GM12878 (cell line): ENCODE data around the gene KCNAB2. TPM values are rescaled to one million over a fixed set of nuclear protein-coding genes. Genes with fewer than 3 reads are reported as not detected.

Experiments used
- ATAC-seq: fragments of 200-7000 bp; cut with Tn5 transposase; 3 replicates; pipeline ENCODE4 v1.9.1; 2020; ENCODE audit warnings: mild to moderate bottlenecking, moderate library complexity
- BruUV-seq: library from RNA; stranded (reverse); fragments of 400-500 nt; replicated peaks from 2 replicates; lab custom pipeline; 2021; lab: Mats Ljungman, UMichigan
- CTCF ChIA-PET: fragments of 300-600 bp; sonication (Branson Sonifier 250); formaldehyde crosslinking; extraction: SDS; loops from one replicate; lab custom pipeline; 2021; ENCODE audit warnings: inconsistent platforms; lab: Yijun Ruan, JAX
- POLR2A ChIA-PET: fragments of 350-600 bp; formaldehyde crosslinking; extraction: SDS; loops from one replicate; lab custom pipeline; 2021; ENCODE audit warnings: inconsistent platforms; lab: Charles Lee
- RAD21 ChIA-PET: fragments of 300-600 bp; sonication (Branson Sonifier 250); formaldehyde crosslinking; loops from one replicate; lab custom pipeline; 2023; ENCODE audit warnings: antibody characterized with exemption; ENCODE audit not compliant: unreplicated experiment; lab: Charles Lee
- SMC1A ChIA-PET: fragments of 300-600 bp; sonication (Branson Sonifier 250); formaldehyde crosslinking; loops from one replicate; lab custom pipeline; 2023; ENCODE audit not compliant: unreplicated experiment, uncharacterized antibody; lab: Charles Lee
- DNase-seq: peaks from one replicate; pipeline ENCODE4 v3.0.0-alpha.2; 2011; ENCODE audit warnings: low read depth, low spot score
- FAIRE-seq: peaks from 3 replicates; lab custom pipeline; 2011; peaks lifted over from hg19 to GRCh38; lab: Jason Lieb, UNC
- H2AFZ ChIP-seq: 2 replicates; pipeline ENCODE4 v1.6.0; 2011; ENCODE audit warnings: low read depth, low read length, control low read depth; ENCODE audit not compliant: control insufficient read depth
- H3K27ac ChIP-seq: 2 replicates; pipeline ENCODE4 v1.5.1; 2011; ENCODE audit warnings: control low read depth; ENCODE audit not compliant: control insufficient read depth, insufficient read depth
- H3K27me3 ChIP-seq, 2 experiments: replicated peaks in 1 of 2; 2 replicates each; pipeline versions ENCODE4 v1.6.0 to v1.6.1; 2011; ENCODE audit warnings: low read length in 1 of 2; ENCODE audit not compliant: control insufficient read depth in 2 of 2, insufficient read depth in 2 of 2
- H3K36me3 ChIP-seq, 2 experiments: 2 replicates each; pipeline ENCODE4 v1.5.1; 2011; ENCODE audit warnings: low read length in 1 of 2; ENCODE audit not compliant: control insufficient read depth in 2 of 2, insufficient read depth in 2 of 2
- H3K4me1 ChIP-seq: 2 replicates; pipeline ENCODE4 v1.6.1; 2011; ENCODE audit warnings: mild to moderate bottlenecking, low read length, moderate library complexity, mixed read lengths; ENCODE audit not compliant: control insufficient read depth, insufficient read depth
- H3K4me2 ChIP-seq: 2 replicates; pipeline ENCODE4 v1.6.0; 2011; ENCODE audit warnings: control low read depth; ENCODE audit not compliant: control insufficient read depth, insufficient read depth
- H3K4me3 ChIP-seq: fragments of 200-600 bp; sonication (generic); 2 replicates; pipeline ENCODE4 v1.5.1; 2016
- H3K79me2 ChIP-seq: 2 replicates; pipeline ENCODE4 v1.6.0; 2011; ENCODE audit warnings: low read length; ENCODE audit not compliant: control insufficient read depth, insufficient read depth
- H3K9ac ChIP-seq: 2 replicates; pipeline ENCODE4 v1.8.0; 2011; ENCODE audit warnings: low read length, control low read depth, mixed read lengths; ENCODE audit not compliant: control insufficient read depth, insufficient read depth
- H3K9me3 ChIP-seq: replicated peaks from 3 replicates; pipeline ENCODE4 v1.5.1; 2011; ENCODE audit warnings: mild to moderate bottlenecking, low read length; ENCODE audit not compliant: control insufficient read depth, insufficient read depth
- H4K20me1 ChIP-seq: 2 replicates; pipeline ENCODE4 v1.6.0; 2011; ENCODE audit not compliant: control insufficient read depth, insufficient read depth
- DPF2 ChIP-seq: fragments of 450-650 bp; IDR thresholded peaks from 2 replicates; pipeline ENCODE4 v1.6.1; 2017; ENCODE audit warnings: mild to moderate bottlenecking
- ELK1 ChIP-seq: IDR thresholded peaks from 2 replicates; pipeline ENCODE4 v1.6.1; 2012; ENCODE audit warnings: low read depth, low read length, improper control_type of control experiment
- ETV6 ChIP-seq, 2 experiments: fragments of 450-650 bp in 1 of 2; IDR thresholded peaks in 1 of 2; conservative IDR thresholded peaks in 1 of 2; 2 replicates each; pipeline ENCODE4 v1.6.1; 2014; ENCODE audit warnings: antibody characterized with exemption in 1 of 2, borderline replicate concordance in 1 of 2, low read depth in 1 of 2, mild to moderate bottlenecking in 1 of 2, moderate library complexity in 1 of 2
- IRF5 ChIP-seq: fragments of 450-650 bp; IDR thresholded peaks from 2 replicates; pipeline ENCODE4 v1.6.1; 2017; ENCODE audit warnings: borderline replicate concordance
- PAX8 ChIP-seq: fragments of 450-650 bp; IDR thresholded peaks from 2 replicates; pipeline ENCODE4 v1.6.1; 2017; ENCODE audit warnings: mild to moderate bottlenecking, moderate library complexity
- PKNOX1 ChIP-seq: fragments of 450-650 bp; IDR thresholded peaks from 2 replicates; pipeline ENCODE4 v1.6.1; 2016; ENCODE audit warnings: mild to moderate bottlenecking
- POLR2AphosphoS2 ChIP-seq: IDR thresholded peaks from 2 replicates; pipeline ENCODE4 v1.6.1; 2011; ENCODE audit warnings: low read depth, mild to moderate bottlenecking, low read length, improper control_type of control experiment, moderate library complexity
- RBBP5 ChIP-seq: fragments of 200-600 bp; sonication (generic); conservative IDR thresholded peaks from 2 replicates; pipeline ENCODE4 v1.6.1; 2016
- RELB ChIP-seq: fragments of 450-650 bp; IDR thresholded peaks from 2 replicates; pipeline ENCODE4 v1.6.1; 2017; ENCODE audit warnings: low read depth, mild to moderate bottlenecking, moderate library complexity
- SRF ChIP-seq, 2 experiments: IDR thresholded peaks; 2 replicates each; pipeline ENCODE4 v1.6.1; 2011; ENCODE audit warnings: low read depth in 2 of 2, low read length in 2 of 2, mild to moderate bottlenecking in 1 of 2, moderate library complexity in 1 of 2
- USF2 ChIP-seq: IDR thresholded peaks from 2 replicates; pipeline ENCODE4 v1.6.1; 2011; ENCODE audit warnings: low read depth, low read length, improper control_type of control experiment, borderline replicate concordance
- ZBTB11 ChIP-seq: fragments of 450-650 bp; formaldehyde crosslinking; IDR thresholded peaks from 2 replicates; pipeline ENCODE4 v1.5.0; 2022; ENCODE audit warnings: mild to moderate bottlenecking, missing genetic modification characterization
- WGBS: methylation state at CpG from one replicate; pipeline ENCODE4 v1.1.6; 2016; ENCODE audit warnings: low lambda C conversion rate; ENCODE audit not compliant: insufficient replicate concordance, insufficient coverage; ENCODE audit errors: missing lambda C conversion rate; 5-methylcytosine and 5-hydroxymethylcytosine counted together
- in situ Hi-C: fragments of 300-500 bp; cut with MboI; formaldehyde crosslinking; loops from 9 replicates; pipeline ENCODE4 v1.14.3; 2018; ENCODE audit warnings: mixed read lengths
- intact Hi-C: fragments of 100-400 bp; cut with micrococcal nuclease; formaldehyde crosslinking; loops from one replicate; pipeline ENCODE4 v1.14.2; 2022; ENCODE audit not compliant: unreplicated experiment
- polyA plus RNA-seq, 11 experiments: library from polyadenylated mRNA; depleted of rRNA in 4 of 11; unstranded in 6 of 11; stranded (reverse) in 5 of 11; fragments of >200 nt; fragmentation: Nextera tagmentation in 4 of 11; fragmentation: Illumina TruSeq in 1 of 11; extraction: Ambion mirVana in 4 of 11; extraction: Trizol in 1 of 11; gene quantifications; 1 replicate in 1 of 11; 2 replicates in 10 of 11; pipeline versions ENCODE4 v1.2.1 to v1.2.3, GENCODE V29; 2011 to 2016; ENCODE audit warnings: inconsistent platforms in 2 of 11, missing spikeins in 2 of 11, low read depth in 1 of 11
- total RNA-seq, 4 experiments: library from RNA; depleted of rRNA in 3 of 4; stranded (reverse); fragments of >200 nt in 3 of 4; fragmentation: Illumina TruSeq in 1 of 4; extraction: Trizol in 1 of 4; gene quantifications; 2 replicates each; pipeline versions ENCODE4 v1.2.1 to v1.2.3, GENCODE V29; 2013 to 2021

The KCNAB2 gene
- total and polyA plus RNA-seq, 10 of the 15 experiments (the other 5 are each of a cell fraction or from before 2014, with no cell fraction given), result 2.9 to 123 (median 62.4) TPM

- TF ChIP-seq ELK1, result no peak
- no peak for TF ChIP-seq ZBTB11 (CRISPR knock-in tag)
- no peak for TF ChIP-seq DPF2
- no peak for TF ChIP-seq SRF (IDR thresholded peaks at IDR 0.05; ENCODE audit: low read depth in 2 of 2, low read length in 2 of 2)
- TF ChIP-seq RELB, result no peak
Measured at GRCh38 chr1:6053206-6053546, 7.5 kb downstream of the KCNAB2 start (continued).

- H3K4me3 ChIP-seq, result no peak overlapping the region
- no peaks in the 10 kb centered on the region for H3K4me1 ChIP-seq
- H3K4me2 ChIP-seq, result no peak overlapping the region
- H4K20me1 ChIP-seq, result no peaks in the 10 kb centered on the region; the same call in 1 of the 2 replicates
- FAIRE-seq, result no peak
- H3K36me3 ChIP-seq, result peaks cover 6 to 8% of the 10 kb centered on the region in 2 experiments; a peak in 3 of 4 replicates
- no peaks in the 10 kb centered on the region for H3K79me2 ChIP-seq
- H3K27me3 ChIP-seq, result no peaks in the 10 kb centered on the region
- ChIA-PET RAD21 (no interaction called here), CTCF (no interaction called here), SMC1A (no interaction called here), POLR2A (no interaction called here)
- in situ Hi-C loops (no loop called here), intact Hi-C loops (no loop called here)
- TF ChIP-seq PAX8 (no peak), ETV6 (conservative IDR thresholded peaks at IDR 0.05 in 1 of 2, IDR thresholded peaks at IDR 0.05 in 1 of 2; ENCODE audit: borderline replicate concordance in 1 of 2, low read depth in 1 of 2) (no peak), RBBP5 (no peak), POLR2AphosphoS2 (no peak), USF2 (no peak), IRF5 (no peak), PKNOX1 (no peak)
- no peaks in the 10 kb centered on the region for H3K9me3 ChIP-seq
- no peak for DNase-seq
- ATAC-seq, result no peak
- H3K9ac ChIP-seq, result no peak overlapping the region
- no peak overlapping the region for H2AFZ ChIP-seq
- WGBS, result 89% methylated on average over 6 of the region's 6 CpGs
- no TSS peak for BruUV-seq
- no peak overlapping the region for H3K27ac ChIP-seq
Measured at GRCh38 chr1:6054596-6054995, 8.9 kb downstream of the KCNAB2 start.
